Middle frontal gyrus (tissue), 1 donor: ENCODE data around the gene PYDC2.
A peak's percentile ranks its signal among the peaks of the same experiment; 100 is the strongest.

Experiments used
- DNase-seq: peaks from one replicate; pipeline ENCODE4 v3.0.0-alpha.2; 2015; ENCODE audit warnings: low spot score; ENCODE audit errors: extremely low spot score

The PYDC2 gene

GRCh38 chr3:191461113-191461595, at the start of gene PYDC2:
PYDC2 (plus strand) TSS chr3:191461163; CDS start chr3:191461163, 0 bp downstream.
- DNase-seq: no peak

GRCh38 chr3:191412759-191413158, 48.2 kb upstream of the PYDC2 start:
- DNase-seq: peak; percentile 9

- no peak for DNase-seq
These were observed 46.7 kb upstream of the PYDC2 start for GRCh38 chr3:191414286-191414685.

- no peak for DNase-seq
These were observed 46.2 kb upstream of the PYDC2 start for GRCh38 chr3:191414732-191415131.

- DNase-seq: no peak
These were observed 45.4 kb upstream of the PYDC2 start for GRCh38 chr3:191415566-191415965.

GRCh38 chr3:191417457-191417729, 43.6 kb upstream of the PYDC2 start:
- no peak for DNase-seq

- no peak for DNase-seq
These were observed 40.2 kb upstream of the PYDC2 start for GRCh38 chr3:191420771-191421170.

GRCh38 chr3:191424881-191425280, 36.1 kb upstream of the PYDC2 start:
- no peak for DNase-seq

- DNase-seq: no peak
These were observed 35.6 kb upstream of the PYDC2 start for GRCh38 chr3:191425322-191425734.

- DNase-seq: no peak
These were observed 34.7 kb upstream of the PYDC2 start for GRCh38 chr3:191426311-191426710.

GRCh38 chr3:191428177-191428576, 32.8 kb upstream of the PYDC2 start:
- no peak for DNase-seq

GRCh38 chr3:191430103-191430502, 30.9 kb upstream of the PYDC2 start:
- DNase-seq: no peak

- no peak for DNase-seq
These were observed 29.7 kb upstream of the PYDC2 start for GRCh38 chr3:191431160-191431822.

GRCh38 chr3:191432162-191432561, 28.8 kb upstream of the PYDC2 start:
- no peak for DNase-seq

- DNase-seq: no peak
These were observed 26.9 kb upstream of the PYDC2 start for GRCh38 chr3:191434024-191434423.

- DNase-seq: no peak
These were observed 25.0 kb upstream of the PYDC2 start for GRCh38 chr3:191435981-191436380.

GRCh38 chr3:191438150-191438814, 22.7 kb upstream of the PYDC2 start:
- DNase-seq: no peak

- DNase-seq: no peak
These were observed 20.4 kb upstream of the PYDC2 start for GRCh38 chr3:191440532-191440931.

- peak; percentile 21 for DNase-seq
These were observed 19.3 kb upstream of the PYDC2 start for GRCh38 chr3:191441687-191442086.

- peak; percentile 46 for DNase-seq
These were observed 16.4 kb upstream of the PYDC2 start for GRCh38 chr3:191444569-191444968.

- DNase-seq: no peak
These were observed 11.7 kb upstream of the PYDC2 start for GRCh38 chr3:191449256-191449655.

GRCh38 chr3:191455257-191455952, 5.6 kb upstream of the PYDC2 start:
- DNase-seq: no peak

- DNase-seq: no peak
These were observed 603 bp upstream of the PYDC2 start for GRCh38 chr3:191460360-191460759.
